GM12878 (cell line): ENCODE measurements around the gene CLPTM1L. TPM values are rescaled to one million over a fixed set of nuclear protein-coding genes. Genes with fewer than 3 reads are reported as not detected.

Experiments
- ATF7 ChIP-seq: fragments of 450-650 bp; IDR thresholded peaks from 2 replicates; pipeline ENCODE4 v1.6.1; 2016; ENCODE audit warnings: low read depth, mild to moderate bottlenecking
- IRF3 ChIP-seq: fragments of 450-650 bp; IDR thresholded peaks from 2 replicates; pipeline ENCODE4 v1.6.1; 2014; ENCODE audit warnings: mild to moderate bottlenecking
- NFYB ChIP-seq: IDR thresholded peaks from 2 replicates; pipeline ENCODE4 v1.6.1; 2011; ENCODE audit warnings: low read depth, mild to moderate bottlenecking, low read length, improper control_type of control experiment, moderate library complexity; ENCODE audit not compliant: insufficient read depth
- RAD21 ChIP-seq: IDR thresholded peaks from 2 replicates; pipeline ENCODE4 v1.6.1; 2011; ENCODE audit warnings: mild to moderate bottlenecking, low read depth, low read length, moderate library complexity; ENCODE audit not compliant: insufficient read depth
- SMC3 ChIP-seq: IDR thresholded peaks from 2 replicates; pipeline ENCODE4 v1.6.1; 2011; ENCODE audit warnings: low read length, improper control_type of control experiment, borderline replicate concordance
- SUZ12 ChIP-seq: fragments of 200-600 bp; sonication (generic); IDR thresholded peaks from one replicate; pipeline ENCODE4 v1.6.1; 2018; ENCODE audit warnings: antibody characterized with exemption, mild to moderate bottlenecking; ENCODE audit not compliant: unreplicated experiment
- ZNF207 ChIP-seq: fragments of 450-650 bp; IDR thresholded peaks from 2 replicates; pipeline ENCODE4 v1.6.1; 2014; ENCODE audit warnings: antibody characterized with exemption, mild to moderate bottlenecking, borderline replicate concordance
- polyA plus RNA-seq, 11 experiments: library from polyadenylated mRNA; depleted of rRNA in 4 of 11; unstranded in 6 of 11; stranded (reverse) in 5 of 11; fragments of >200 nt; fragmentation: Nextera tagmentation in 4 of 11; fragmentation: Illumina TruSeq in 1 of 11; extraction: Ambion mirVana in 4 of 11; extraction: Trizol in 1 of 11; gene quantifications; 1 replicate in 1 of 11; 2 replicates in 10 of 11; pipeline versions ENCODE4 v1.2.1 to v1.2.3, GENCODE V29; 2011 to 2016; ENCODE audit warnings: inconsistent platforms in 2 of 11, missing spikeins in 2 of 11, low read depth in 1 of 11
- total RNA-seq, 4 experiments: library from RNA; depleted of rRNA in 3 of 4; stranded (reverse); fragments of >200 nt in 3 of 4; fragmentation: Illumina TruSeq in 1 of 4; extraction: Trizol in 1 of 4; gene quantifications; 2 replicates each; pipeline versions ENCODE4 v1.2.1 to v1.2.3, GENCODE V29; 2013 to 2021
- TF ChIP-seq, protein P1 (sequence below): fragments of 450-650 bp; IDR thresholded peaks from 2 replicates; pipeline ENCODE4 v1.6.1; 2018; ENCODE audit warnings: borderline replicate concordance, mild to moderate bottlenecking; ENCODE audit not compliant: partially characterized antibody
- TF ChIP-seq, protein P2 (sequence below): fragments of 450-650 bp; IDR thresholded peaks from 2 replicates; pipeline ENCODE4 v1.6.1; 2016; ENCODE audit warnings: mild to moderate bottlenecking

CLPTM1L gene
- total and polyA plus RNA-seq, 10 of the 15 experiments (the other 5 are each of a cell fraction or from before 2014, with no cell fraction given), result 2.9 to 278 (median 135) TPM

DNA sequence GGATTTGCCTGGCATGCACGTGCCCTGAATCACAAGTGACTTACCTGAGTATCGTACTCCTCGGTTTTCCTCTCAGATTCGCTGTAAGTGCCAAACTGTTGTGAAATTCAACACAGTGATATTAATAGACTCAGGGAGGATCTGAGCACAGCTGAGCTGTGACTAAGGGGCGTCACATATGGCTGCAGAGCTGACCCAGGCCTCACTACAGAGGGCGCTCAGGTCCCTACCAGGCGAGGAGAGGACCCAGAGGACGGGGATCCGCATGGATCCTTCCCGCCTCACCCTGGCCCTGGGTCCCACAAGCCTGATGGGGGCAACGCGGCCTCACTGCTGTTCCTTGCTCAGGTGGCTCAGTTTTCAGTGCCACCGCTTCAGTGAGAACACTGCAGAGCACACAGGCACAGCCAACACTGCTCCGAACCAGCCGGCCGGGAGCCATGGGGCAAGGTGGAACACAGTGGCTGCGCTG, 20.1 kb downstream of the CLPTM1L start (continued):
- TF ChIP-seq, protein P1, sequence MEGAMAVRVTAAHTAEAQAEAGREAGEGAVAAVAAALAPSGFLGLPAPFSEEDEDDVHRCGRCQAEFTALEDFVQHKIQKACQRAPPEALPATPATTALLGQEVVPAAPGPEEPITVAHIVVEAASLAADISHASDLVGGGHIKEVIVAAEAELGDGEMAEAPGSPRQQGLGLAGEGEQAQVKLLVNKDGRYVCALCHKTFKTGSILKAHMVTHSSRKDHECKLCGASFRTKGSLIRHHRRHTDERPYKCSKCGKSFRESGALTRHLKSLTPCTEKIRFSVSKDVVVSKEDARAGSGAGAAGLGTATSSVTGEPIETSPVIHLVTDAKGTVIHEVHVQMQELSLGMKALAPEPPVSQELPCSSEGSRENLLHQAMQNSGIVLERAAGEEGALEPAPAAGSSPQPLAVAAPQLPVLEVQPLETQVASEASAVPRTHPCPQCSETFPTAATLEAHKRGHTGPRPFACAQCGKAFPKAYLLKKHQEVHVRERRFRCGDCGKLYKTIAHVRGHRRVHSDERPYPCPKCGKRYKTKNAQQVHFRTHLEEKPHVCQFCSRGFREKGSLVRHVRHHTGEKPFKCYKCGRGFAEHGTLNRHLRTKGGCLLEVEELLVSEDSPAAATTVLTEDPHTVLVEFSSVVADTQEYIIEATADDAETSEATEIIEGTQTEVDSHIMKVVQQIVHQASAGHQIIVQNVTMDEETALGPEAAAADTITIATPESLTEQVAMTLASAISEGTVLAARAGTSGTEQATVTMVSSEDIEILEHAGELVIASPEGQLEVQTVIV, result no peak
- TF ChIP-seq NFYB (no peak), IRF3 (no peak), SMC3 (no peak), ZNF207 (no peak), RAD21 (no peak), SUZ12 (no peak), ATF7 (no peak)
- TF ChIP-seq, protein P2, sequence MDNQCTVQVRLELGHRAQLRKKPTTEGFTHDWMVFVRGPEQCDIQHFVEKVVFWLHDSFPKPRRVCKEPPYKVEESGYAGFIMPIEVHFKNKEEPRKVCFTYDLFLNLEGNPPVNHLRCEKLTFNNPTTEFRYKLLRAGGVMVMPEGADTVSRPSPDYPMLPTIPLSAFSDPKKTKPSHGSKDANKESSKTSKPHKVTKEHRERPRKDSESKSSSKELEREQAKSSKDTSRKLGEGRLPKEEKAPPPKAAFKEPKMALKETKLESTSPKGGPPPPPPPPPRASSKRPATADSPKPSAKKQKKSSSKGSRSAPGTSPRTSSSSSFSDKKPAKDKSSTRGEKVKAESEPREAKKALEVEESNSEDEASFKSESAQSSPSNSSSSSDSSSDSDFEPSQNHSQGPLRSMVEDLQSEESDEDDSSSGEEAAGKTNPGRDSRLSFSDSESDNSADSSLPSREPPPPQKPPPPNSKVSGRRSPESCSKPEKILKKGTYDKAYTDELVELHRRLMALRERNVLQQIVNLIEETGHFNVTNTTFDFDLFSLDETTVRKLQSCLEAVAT, result no peak
- TF ChIP-seq, all 136 proteins: peak for 0
